Mononuclear cell (primary cell): ENCODE results near the gene RFESD. TPM values are rescaled to one million over a fixed set of nuclear protein-coding genes. Genes with fewer than 3 reads are reported as not detected.
"Not testable (repeated sequence)": the region's sequence is repeated elsewhere in the genome, so short reads cannot be mapped to it uniquely, and the experiment has no call there.

ENCODE experiments used
- H3K27me3 ChIP-seq: 2 replicates; pipeline ENCODE4 v1.6.0; 2011; ENCODE audit warnings: low read length, control low read depth; ENCODE audit not compliant: insufficient read depth
- H3K4me1 ChIP-seq: 2 replicates; pipeline ENCODE4 v1.5.1; 2011; ENCODE audit warnings: mild to moderate bottlenecking, low read length, control low read depth; ENCODE audit not compliant: insufficient read depth
- H3K4me3 ChIP-seq: 2 replicates; pipeline ENCODE4 v1.5.1; 2011; ENCODE audit warnings: mild to moderate bottlenecking, low read length, moderate library complexity
- H3K9me3 ChIP-seq: 2 replicates; pipeline ENCODE4 v1.5.1; 2011; ENCODE audit warnings: low read depth, mild to moderate bottlenecking, control low read depth, low read length
- total RNA-seq: library from RNA; depleted of rRNA; stranded (reverse); fragments of >200 nt; gene quantifications from one replicate; pipeline ENCODE4 v1.2.3, GENCODE V29; 2012

The RFESD gene
- total RNA-seq, 1 donor = 3.6 TPM

GRCh38 chr5:95620870-95621838 is 25.4 kb upstream of the RFESD start:
- Histone ChIP-seq H3K4me3 (peak overlapping the region; percentile 47), H3K27me3 (no peaks in the 10 kb centered on the region), H3K4me1 (peaks cover 41% of the 10 kb centered on the region)

GRCh38 chr5:95621839-95622629 is 24.5 kb upstream of the RFESD start:
- Histone ChIP-seq H3K9me3 (no peaks in the 10 kb centered on the region), H3K4me3 (no peak overlapping the region), H3K4me1 (peaks cover 41% of the 10 kb centered on the region), H3K27me3 (no peaks in the 10 kb centered on the region)

More at GRCh38 chr5:95620870-95621838, 25.4 kb upstream of the RFESD start:
- H3K9me3 ChIP-seq = no peaks in the 10 kb centered on the region

- Histone ChIP-seq H3K9me3 (no peaks in the 10 kb centered on the region), H3K27me3 (no peaks in the 10 kb centered on the region), H3K4me3 (no peak overlapping the region), H3K4me1 (peaks cover 41% of the 10 kb centered on the region)
Observed at GRCh38 chr5:95623706-95624105, 22.9 kb upstream of the RFESD start.

- H3K4me1 ChIP-seq = peaks cover 38% of the 10 kb centered on the region
- no peaks in the 10 kb centered on the region for H3K27me3 ChIP-seq
- no peaks in the 10 kb centered on the region for H3K9me3 ChIP-seq
- no peak overlapping the region for H3K4me3 ChIP-seq
Observed at GRCh38 chr5:95624368-95624767, 22.2 kb upstream of the RFESD start.

- Histone ChIP-seq H3K4me1 (peaks cover 18% of the 10 kb centered on the region), H3K4me3 (no peak overlapping the region), H3K27me3 (no peaks in the 10 kb centered on the region), H3K9me3 (no peaks in the 10 kb centered on the region)
Observed at GRCh38 chr5:95626701-95627100, 19.9 kb upstream of the RFESD start.

- H3K9me3 ChIP-seq = no peaks in the 10 kb centered on the region
- H3K4me3 ChIP-seq = no peak overlapping the region
- H3K27me3 ChIP-seq = no peaks in the 10 kb centered on the region
- peaks cover 11% of the 10 kb centered on the region for H3K4me1 ChIP-seq
Observed at GRCh38 chr5:95627971-95628810, 18.4 kb upstream of the RFESD start.

GRCh38 chr5:95628933-95629332 is 17.6 kb upstream of the RFESD start:
- Histone ChIP-seq H3K27me3 (no peaks in the 10 kb centered on the region), H3K4me3 (no peak overlapping the region), H3K9me3 (no peaks in the 10 kb centered on the region), H3K4me1 (peaks cover 5% of the 10 kb centered on the region)

- Histone ChIP-seq H3K4me3 (no peak overlapping the region), H3K27me3 (no peaks in the 10 kb centered on the region), H3K4me1 (peaks cover 5% of the 10 kb centered on the region)
Observed at GRCh38 chr5:95630394-95630917, 16.1 kb upstream of the RFESD start.

GRCh38 chr5:95631255-95631958 is 15.2 kb upstream of the RFESD start:
- H3K4me1 ChIP-seq = peaks cover 5% of the 10 kb centered on the region
- H3K9me3 ChIP-seq = no peaks in the 10 kb centered on the region
- H3K27me3 ChIP-seq = no peaks in the 10 kb centered on the region
- H3K4me3 ChIP-seq = no peak overlapping the region

More at GRCh38 chr5:95630394-95630917, 16.1 kb upstream of the RFESD start:
- no peaks in the 10 kb centered on the region for H3K9me3 ChIP-seq

GRCh38 chr5:95631991-95632675 is 14.4 kb upstream of the RFESD start:
- H3K4me3 ChIP-seq = no peak overlapping the region
- H3K9me3 ChIP-seq = no peaks in the 10 kb centered on the region
- H3K27me3 ChIP-seq = no peaks in the 10 kb centered on the region
- peaks cover 5% of the 10 kb centered on the region for H3K4me1 ChIP-seq

GRCh38 chr5:95632942-95633341 is 13.6 kb upstream of the RFESD start:
- H3K27me3 ChIP-seq, H3K9me3 ChIP-seq, H3K4me3 ChIP-seq, H3K4me1 ChIP-seq: not testable (repeated sequence)

- Histone ChIP-seq H3K4me1 (peaks cover 5% of the 10 kb centered on the region), H3K27me3 (no peaks in the 10 kb centered on the region), H3K9me3 (no peaks in the 10 kb centered on the region), H3K4me3 (no peak overlapping the region)
Observed at GRCh38 chr5:95633671-95634070, 12.9 kb upstream of the RFESD start.

- Histone ChIP-seq H3K4me3 (no peak overlapping the region), H3K9me3 (no peaks in the 10 kb centered on the region), H3K27me3 (no peaks in the 10 kb centered on the region), H3K4me1 (peaks cover 5% of the 10 kb centered on the region)
Observed at GRCh38 chr5:95634081-95634480, 12.5 kb upstream of the RFESD start.
